ENCODE measurements around the gene NINJ1. TPM values are rescaled to one million over a fixed set of nuclear protein-coding genes. Genes with fewer than 3 reads are reported as not detected.
A peak's percentile ranks its signal among the peaks of the same experiment; 100 is the strongest.

Gene NINJ1
- total RNA-seq, 3 donors from 2014 or later, result 19.5 to 68.9 (median 23.2) TPM

DNA sequence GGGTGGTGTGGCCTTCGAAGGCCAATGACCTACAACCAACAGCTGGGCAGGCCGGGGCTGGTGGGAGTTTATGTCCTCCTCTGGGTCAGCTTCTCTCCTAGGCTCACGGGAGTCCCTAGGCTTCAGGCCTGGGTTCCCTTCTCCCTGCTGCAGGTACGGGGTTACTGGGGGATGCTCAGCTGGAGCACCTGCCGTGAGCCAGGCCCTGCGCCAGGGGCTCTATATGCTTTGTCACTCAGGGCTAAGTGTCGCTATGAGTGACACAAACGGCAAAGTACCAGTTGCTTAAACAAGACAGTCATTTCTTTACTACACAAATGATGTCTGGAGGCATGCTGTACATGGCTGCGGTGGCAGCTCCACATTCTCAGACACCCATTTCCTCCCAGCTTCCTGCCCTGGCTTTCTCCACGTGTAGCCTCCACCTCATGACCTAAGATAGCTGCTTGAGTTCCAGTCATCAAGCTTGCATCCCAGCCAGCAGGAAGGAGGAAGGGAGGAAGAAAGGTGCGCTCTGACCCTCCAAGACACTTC lies 22.5 kb upstream of the NINJ1 start:
- intact Hi-C loops (cut with DNase I, micrococcal nuclease), result loop anchor here in 1 of 2 donors (10.0 kb wide), 1 partner anchor 148 kb away; no protein-coding TSS in a partner anchor
- Histone ChIP-seq H3K9me3 (no peaks in the 10 kb centered on the region), H3K4me3 (no peak overlapping the region), H3K36me3 (ENCODE audit: low read depth) (no peaks in the 10 kb centered on the region), H3K4me1 (ENCODE audit: low read depth) (no peaks in the 10 kb centered on the region)
- DNase-seq (no peak), ATAC-seq (no peak)
- TF ChIP-seq CTCF (IDR thresholded peaks at IDR 0.05), result no peak

GRCh38 chr9:93155716-93156474 lies 21.8 kb upstream of the NINJ1 start:
- H3K4me3 ChIP-seq, result no peak overlapping the region
- DNase-seq (no peak), ATAC-seq (no peak)
- no peaks in the 10 kb centered on the region for H3K9me3 ChIP-seq
- no peaks in the 10 kb centered on the region for H3K36me3 ChIP-seq (ENCODE audit: low read depth)
- no peaks in the 10 kb centered on the region for H3K4me1 ChIP-seq (ENCODE audit: low read depth)
- intact Hi-C loops (cut with DNase I, micrococcal nuclease), result loop anchor here in 1 of 2 donors (10.0 kb wide), 1 partner anchor 149 kb away; no protein-coding TSS in a partner anchor
- no peak for TF ChIP-seq CTCF (IDR thresholded peaks at IDR 0.05)

- intact Hi-C loops (cut with DNase I, micrococcal nuclease), result loop anchor here in 1 of 2 donors (10.0 kb wide), 1 partner anchor 150 kb away; no protein-coding TSS in a partner anchor
- H3K36me3 ChIP-seq (ENCODE audit: low read depth), result no peaks in the 10 kb centered on the region
- DNase-seq (peak in 2 of 3 donors; percentile 45 to 51), ATAC-seq (peak; percentile 80)
- no peak overlapping the region for H3K4me3 ChIP-seq
- peak; percentile 40 for TF ChIP-seq CTCF (IDR thresholded peaks at IDR 0.05)
- no peaks in the 10 kb centered on the region for H3K4me1 ChIP-seq (ENCODE audit: low read depth)
- H3K9me3 ChIP-seq, result no peaks in the 10 kb centered on the region
These were observed 20.3 kb upstream of the NINJ1 start for GRCh38 chr9:93154293-93154903.

DNA sequence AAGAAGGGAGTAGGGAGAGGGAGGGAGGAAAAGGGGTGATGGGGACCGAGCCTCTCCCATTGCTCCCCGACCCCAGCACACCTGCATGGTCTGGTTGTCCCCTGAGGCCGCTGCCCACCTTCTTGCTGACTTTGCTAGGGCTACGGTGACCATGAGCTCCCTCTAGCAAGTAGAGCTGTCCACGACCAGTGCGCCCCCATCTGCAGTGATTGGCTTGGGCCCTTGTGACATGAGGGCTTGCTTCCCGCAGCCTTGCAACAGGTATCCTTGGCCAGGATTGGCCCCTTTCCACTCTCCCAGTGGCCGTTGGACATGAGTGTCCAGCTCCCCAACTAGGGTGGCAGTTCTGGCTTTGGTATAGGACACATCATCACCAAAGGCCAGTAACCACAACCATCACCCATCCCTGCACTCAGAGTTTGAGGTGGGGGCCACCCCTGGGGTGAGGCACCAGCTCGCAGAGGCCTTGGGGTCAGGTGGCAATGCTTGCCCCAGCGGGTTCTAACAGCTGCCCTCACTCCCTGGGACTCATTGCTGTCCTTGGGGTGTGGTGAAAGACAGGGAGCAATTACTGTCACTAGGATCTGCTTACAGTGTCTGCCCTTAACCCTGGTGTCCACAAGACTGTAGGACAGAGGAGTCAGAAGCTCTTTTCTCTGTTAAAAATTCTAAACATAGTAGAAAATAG lies 17.2 kb upstream of the NINJ1 start:
- Histone ChIP-seq H3K9me3 (no peaks in the 10 kb centered on the region), H3K4me3 (no peak overlapping the region), H3K4me1 (ENCODE audit: low read depth) (no peaks in the 10 kb centered on the region), H3K36me3 (ENCODE audit: low read depth) (no peaks in the 10 kb centered on the region)
- DNase-seq, result no peak
- intact Hi-C loops (cut with DNase I, micrococcal nuclease), result loop anchor here in 1 of 2 donors (10.0 kb wide), 1 partner anchor 154 kb away; no protein-coding TSS in a partner anchor
- ATAC-seq, result no peak
- no peak for TF ChIP-seq CTCF (IDR thresholded peaks at IDR 0.05)

DNA sequence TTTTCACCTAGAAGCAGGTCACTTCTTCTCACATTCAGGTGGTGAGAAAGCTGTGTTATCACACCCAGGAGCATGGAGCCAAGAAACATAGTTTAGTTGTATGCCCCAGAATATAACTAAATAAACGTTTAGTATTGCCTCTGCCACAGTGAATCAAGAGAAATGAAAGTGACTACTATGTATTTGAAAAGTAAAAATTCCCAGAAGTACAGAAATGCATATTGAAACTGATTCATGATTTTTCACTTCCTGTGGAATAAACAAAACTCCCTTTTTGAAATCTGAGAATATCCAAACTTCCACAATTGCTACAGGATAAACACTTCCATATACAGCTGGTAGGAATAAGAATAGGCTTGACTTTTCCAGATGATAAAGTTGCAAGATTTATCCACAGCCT lies 15.3 kb upstream of the NINJ1 start:
- Histone ChIP-seq H3K9me3 (no peaks in the 10 kb centered on the region), H3K4me1 (ENCODE audit: low read depth) (no peaks in the 10 kb centered on the region), H3K36me3 (ENCODE audit: low read depth) (no peaks in the 10 kb centered on the region), H3K4me3 (no peak overlapping the region)
- no peak for DNase-seq
- TF ChIP-seq CTCF (IDR thresholded peaks at IDR 0.05), result no peak
- no peak for ATAC-seq
- intact Hi-C loops (cut with DNase I, micrococcal nuclease), result no loop called here

Measured in mucosa of descending colon (tissue), 3 donors.